ENCODE data around the gene METTL2A.
"Not testable (repeated sequence)": the region's sequence is repeated elsewhere in the genome, so short reads cannot be mapped to it uniquely, and the experiment has no call there.

The METTL2A gene

GRCh38 chr17:62454111-62454510 is 30.4 kb downstream of the METTL2A start:
- not testable (repeated sequence) for H3K27me3 Mint-ChIP-seq, H3K9me3 Mint-ChIP-seq, DNase-seq, ATAC-seq, H3K4me3 Mint-ChIP-seq
- peaks cover 11% of the 10 kb centered on the region for H3K4me1 Mint-ChIP-seq
- H3K27ac Mint-ChIP-seq, result peak overlapping the region in 1 of 2 donors; percentile 34

GRCh38 chr17:62456016-62456415 is 32.3 kb downstream of the METTL2A start:
- DNase-seq (no peak), ATAC-seq (no peak)
- Mint-ChIP-seq H3K4me1 (peaks cover 11% of the 10 kb centered on the region), H3K4me3 (no peak overlapping the region), H3K9me3 (no peaks in the 10 kb centered on the region), H3K27me3 (peaks cover 8% of the 10 kb centered on the region), H3K27ac (peak overlapping the region in 1 of 2 donors; percentile 48)

GRCh38 chr17:62458483-62458882 is 34.8 kb downstream of the METTL2A start:
- not testable (repeated sequence) for H3K27ac Mint-ChIP-seq, H3K27me3 Mint-ChIP-seq, DNase-seq, H3K4me1 Mint-ChIP-seq, H3K9me3 Mint-ChIP-seq, ATAC-seq, H3K4me3 Mint-ChIP-seq

- not testable (repeated sequence) for H3K4me3 Mint-ChIP-seq, H3K27me3 Mint-ChIP-seq, H3K9me3 Mint-ChIP-seq, ATAC-seq, DNase-seq, H3K4me1 Mint-ChIP-seq
- H3K27ac Mint-ChIP-seq, result peak overlapping the region; percentile 48 to 75
Observed at GRCh38 chr17:62464422-62464821, 40.7 kb downstream of the METTL2A start.

GRCh38 chr17:62465271-62465670 is 41.6 kb downstream of the METTL2A start:
- not testable (repeated sequence) for H3K27me3 Mint-ChIP-seq, ATAC-seq, H3K4me1 Mint-ChIP-seq, H3K4me3 Mint-ChIP-seq, H3K9me3 Mint-ChIP-seq, DNase-seq, H3K27ac Mint-ChIP-seq

GRCh38 chr17:62470666-62471379 is 47.1 kb downstream of the METTL2A start:
- DNase-seq (peak; percentile 41 to 60), ATAC-seq (peak; percentile 54)
- H3K9me3 Mint-ChIP-seq, H3K4me1 Mint-ChIP-seq, H3K4me3 Mint-ChIP-seq, H3K27me3 Mint-ChIP-seq: not testable (repeated sequence)
- peak overlapping the region in 1 of 2 donors; percentile 77 for H3K27ac Mint-ChIP-seq

GRCh38 chr17:62471380-62471880 is 47.7 kb downstream of the METTL2A start:
- not testable (repeated sequence) for H3K27ac Mint-ChIP-seq, DNase-seq, H3K4me3 Mint-ChIP-seq, ATAC-seq, H3K4me1 Mint-ChIP-seq, H3K9me3 Mint-ChIP-seq, H3K27me3 Mint-ChIP-seq

GRCh38 chr17:62473030-62473982 is 49.6 kb downstream of the METTL2A start:
- peaks cover 19% of the 10 kb centered on the region for H3K4me1 Mint-ChIP-seq
- H3K27ac Mint-ChIP-seq, H3K27me3 Mint-ChIP-seq, ATAC-seq, H3K4me3 Mint-ChIP-seq, DNase-seq, H3K9me3 Mint-ChIP-seq: not testable (repeated sequence)

- peaks cover 28% of the 10 kb centered on the region for H3K4me1 Mint-ChIP-seq
- DNase-seq, ATAC-seq, H3K9me3 Mint-ChIP-seq, H3K27me3 Mint-ChIP-seq: not testable (repeated sequence)
- H3K4me3 Mint-ChIP-seq, result peak overlapping the region; percentile 79 to 80
- H3K27ac Mint-ChIP-seq, result peak overlapping the region in 1 of 2 donors; percentile 89
Observed at GRCh38 chr17:62477111-62477510, 53.4 kb downstream of the METTL2A start.

- not testable (repeated sequence) for H3K9me3 Mint-ChIP-seq, H3K27me3 Mint-ChIP-seq
- H3K4me1 Mint-ChIP-seq, result peaks cover 35% of the 10 kb centered on the region
- ATAC-seq (peak; percentile 54), DNase-seq (peak; percentile 45 to 52)
- H3K27ac Mint-ChIP-seq, result peak overlapping the region; percentile 66 to 89
- H3K4me3 Mint-ChIP-seq, result peak overlapping the region; percentile 79 to 80
Observed at GRCh38 chr17:62477718-62478408, 54.2 kb downstream of the METTL2A start.

- Mint-ChIP-seq H3K27ac (peak within 1 kb of the TSS; percentile 97), H3K4me3 (peak within 1 kb of the TSS; percentile 90 to 92), H3K9me3 (no peaks in the 10 kb centered on the region), H3K27me3 (no peaks in the 10 kb centered on the region), H3K4me1 (peaks cover 38% of the 10 kb centered on the region)
- DNase-seq (peak; percentile 81 to 85), ATAC-seq (peak; percentile 86)
Observed at GRCh38 chr17:62478424-62478879, 54.8 kb downstream of the METTL2A start, which contains the start of gene TLK2. TSS of gene TLK2 (plus strand) at chr17:62478825. CDS start at chr17:62481126, 2,301 bp downstream.

GRCh38 chr17:62478880-62479638 is 55.4 kb downstream of the METTL2A start:
- Mint-ChIP-seq H3K4me1 (peaks cover 44% of the 10 kb centered on the region), H3K27ac (peak overlapping the region; percentile 97), H3K4me3 (peak overlapping the region; percentile 90 to 92)
- DNase-seq, result peak; percentile 59 to 72
- ATAC-seq, result peak; percentile 61
- H3K9me3 Mint-ChIP-seq, H3K27me3 Mint-ChIP-seq: not testable (repeated sequence)

- not testable (repeated sequence) for H3K9me3 Mint-ChIP-seq, ATAC-seq, DNase-seq, H3K27me3 Mint-ChIP-seq
- Mint-ChIP-seq H3K4me1 (peaks cover 51% of the 10 kb centered on the region), H3K27ac (peak overlapping the region; percentile 97), H3K4me3 (peak overlapping the region; percentile 90 to 92)
Observed at GRCh38 chr17:62479639-62480258, 56.1 kb downstream of the METTL2A start.

- DNase-seq, H3K4me3 Mint-ChIP-seq, ATAC-seq, H3K9me3 Mint-ChIP-seq, H3K27me3 Mint-ChIP-seq: not testable (repeated sequence)
- peaks cover 55% of the 10 kb centered on the region for H3K4me1 Mint-ChIP-seq
- peak overlapping the region in 1 of 2 donors; percentile 78 for H3K27ac Mint-ChIP-seq
Observed at GRCh38 chr17:62482553-62482952, 58.9 kb downstream of the METTL2A start.
